Upper lobe of left lung (tissue), 6 donors: Measurements from ENCODE around the gene CSF1R. TPM values are rescaled to one million over a fixed set of nuclear protein-coding genes. Genes with fewer than 3 reads are reported as not detected.

Experiments used
- ATAC-seq, 2 donors: fragments of 200-7000 bp; cut with Tn5 transposase; one replicate each; pipeline ENCODE4 v1.9.1; 2022; ENCODE audit warnings: mild to moderate bottlenecking in 2 of 2, moderate library complexity in 2 of 2; ENCODE audit not compliant: low FRiP score in 2 of 2
- DNase-seq, 2 donors: peaks; one replicate each; pipeline ENCODE4 v3.0.0-alpha.2; 2019 to 2020
- H3K27ac ChIP-seq, 4 donors: fragments of 200-600 bp; sonication (generic); one replicate each; pipeline ENCODE4 v1.5.1; 2016 to 2019
- H3K27me3 ChIP-seq, 4 donors: fragments of 200-600 bp; sonication (generic); one replicate each; pipeline ENCODE4 v1.5.1; 2017 to 2019
- H3K36me3 ChIP-seq, 4 donors: fragments of 200-600 bp; sonication (generic); one replicate each; pipeline ENCODE4 v1.5.1; 2016 to 2019
- H3K4me1 ChIP-seq, 4 donors: fragments of 200-600 bp; sonication (generic); one replicate each; pipeline ENCODE4 v1.5.1; 2018 to 2019
- H3K4me3 ChIP-seq, 4 donors: fragments of 200-600 bp; sonication (generic); one replicate each; pipeline ENCODE4 v1.5.1; 2017 to 2019; ENCODE audit warnings: mild to moderate bottlenecking in 2 of 4, moderate library complexity in 1 of 4
- H3K9me3 ChIP-seq, 4 donors: fragments of 200-600 bp; sonication (generic); one replicate each; pipeline ENCODE4 v1.5.1; 2018 to 2019
- EP300 ChIP-seq, 4 donors: sonication (generic); formaldehyde crosslinking; IDR thresholded peaks; one replicate each; pipeline ENCODE4 v1.5.1; 2017; ENCODE audit warnings: antibody characterized with exemption in 4 of 4, control low read depth in 2 of 4
- POLR2A ChIP-seq, 4 donors: fragments of 450-650 bp; IDR thresholded peaks; one replicate each; pipeline ENCODE4 v1.5.1; 2016 to 2017; ENCODE audit warnings: antibody characterized with exemption in 4 of 4, mild to moderate bottlenecking in 2 of 4
- POLR2AphosphoS5 ChIP-seq, 2 donors: sonication (generic); formaldehyde crosslinking; IDR thresholded peaks; one replicate each; pipeline ENCODE4 v1.5.1; 2017; ENCODE audit warnings: antibody characterized with exemption in 2 of 2
- WGBS, 2 donors: methylation state at CpG; one replicate each; pipeline ENCODE4 v1.1.5; 2017 to 2018; 5-methylcytosine and 5-hydroxymethylcytosine counted together
- total RNA-seq, 6 donors: library from RNA; depleted of rRNA in 4 of 6; stranded (reverse); fragments of >200 nt in 4 of 6; gene quantifications; one replicate each; pipeline versions ENCODE4 v1.1.0 to v1.2.1, GENCODE V29; 2016 to 2021
- TF ChIP-seq, protein P1 (sequence below), 6 experiments: fragments of 450-650 bp in 4 of 6; fragments of 200-600 bp in 2 of 6; sonication (generic) in 2 of 6; IDR thresholded peaks; one replicate each; pipeline ENCODE4 v1.5.1; 2016 to 2019; ENCODE audit warnings: antibody characterized with exemption in 6 of 6
- donor health status: DM: no; HTN: no; CAD: no; lungs with moderate emphysema.
- donor health status: DM: no; HTN: yes; CAD: no; lungs with severe emphysema.

Gene CSF1R
- total RNA-seq, 6 donors from 2014 or later, result 13.9 to 101 (median 57.9) TPM

DNA sequence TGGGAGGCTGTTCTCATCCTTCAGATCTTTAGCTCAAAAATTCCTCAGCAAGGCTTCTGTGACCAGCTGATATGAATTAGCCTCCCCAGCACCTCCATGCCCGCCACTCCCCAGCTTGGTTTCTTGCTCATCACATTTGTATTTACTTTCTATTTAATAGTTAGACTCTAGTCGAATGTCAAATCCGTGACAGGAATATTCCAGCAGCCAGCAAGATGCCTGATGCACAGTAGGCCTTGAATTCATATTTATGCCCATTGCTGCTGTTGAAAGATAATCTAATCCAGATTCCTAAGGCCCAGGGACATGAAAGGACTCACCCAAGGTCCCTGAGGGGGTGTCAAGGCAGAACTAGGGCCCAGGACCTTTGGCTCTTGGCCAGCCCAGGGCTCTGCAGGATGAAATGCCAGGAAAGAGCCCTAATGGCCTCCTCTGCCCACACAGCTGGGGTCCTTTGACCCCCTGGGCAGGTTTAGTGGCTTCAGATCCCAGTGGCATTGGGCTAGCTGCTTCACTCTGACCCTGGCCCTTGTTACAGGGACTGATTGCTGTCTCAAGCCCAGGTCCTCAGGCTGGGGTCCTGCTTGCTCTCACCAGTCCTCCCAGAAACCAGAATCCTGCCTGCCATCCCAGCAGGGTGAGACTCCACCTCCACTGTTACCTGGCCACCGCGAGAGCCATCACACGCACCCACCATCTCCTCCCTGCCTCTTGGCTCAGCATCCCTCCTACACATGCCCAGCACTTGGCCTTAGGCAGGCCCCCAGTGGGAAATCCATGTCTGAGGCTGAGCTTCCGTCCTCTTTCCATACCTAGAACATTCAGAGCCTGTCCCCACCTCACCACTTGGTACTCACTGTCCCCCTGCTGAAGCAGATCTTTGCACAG lies 7.3 kb downstream of the CSF1R start:
- ATAC-seq (no peak), DNase-seq (no peak)
- WGBS, 2 donors, result 91 to 92% methylated on average over 7 of the region's 7 CpGs
- Histone ChIP-seq H3K27ac (no peak overlapping the region), H3K4me3 (no peak overlapping the region), H3K4me1 (peaks cover 5 to 17% (median 6%) of the 10 kb centered on the region in 4 donors), H3K27me3 (no peaks in the 10 kb centered on the region), H3K9me3 (no peaks in the 10 kb centered on the region), H3K36me3 (no peaks in the 10 kb centered on the region)
- TF ChIP-seq, protein P1, sequence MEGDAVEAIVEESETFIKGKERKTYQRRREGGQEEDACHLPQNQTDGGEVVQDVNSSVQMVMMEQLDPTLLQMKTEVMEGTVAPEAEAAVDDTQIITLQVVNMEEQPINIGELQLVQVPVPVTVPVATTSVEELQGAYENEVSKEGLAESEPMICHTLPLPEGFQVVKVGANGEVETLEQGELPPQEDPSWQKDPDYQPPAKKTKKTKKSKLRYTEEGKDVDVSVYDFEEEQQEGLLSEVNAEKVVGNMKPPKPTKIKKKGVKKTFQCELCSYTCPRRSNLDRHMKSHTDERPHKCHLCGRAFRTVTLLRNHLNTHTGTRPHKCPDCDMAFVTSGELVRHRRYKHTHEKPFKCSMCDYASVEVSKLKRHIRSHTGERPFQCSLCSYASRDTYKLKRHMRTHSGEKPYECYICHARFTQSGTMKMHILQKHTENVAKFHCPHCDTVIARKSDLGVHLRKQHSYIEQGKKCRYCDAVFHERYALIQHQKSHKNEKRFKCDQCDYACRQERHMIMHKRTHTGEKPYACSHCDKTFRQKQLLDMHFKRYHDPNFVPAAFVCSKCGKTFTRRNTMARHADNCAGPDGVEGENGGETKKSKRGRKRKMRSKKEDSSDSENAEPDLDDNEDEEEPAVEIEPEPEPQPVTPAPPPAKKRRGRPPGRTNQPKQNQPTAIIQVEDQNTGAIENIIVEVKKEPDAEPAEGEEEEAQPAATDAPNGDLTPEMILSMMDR (IDR thresholded peaks at IDR 0.05), result no peak
- no peak for TF ChIP-seq EP300 (IDR thresholded peaks at IDR 0.05)
- TF ChIP-seq POLR2A (IDR thresholded peaks at IDR 0.05), result no peak
- TF ChIP-seq POLR2AphosphoS5 (IDR thresholded peaks at IDR 0.05), result no peak

- Histone ChIP-seq H3K9me3 (no peaks in the 10 kb centered on the region), H3K4me1 (peaks cover 5 to 17% (median 6%) of the 10 kb centered on the region in 4 donors), H3K27me3 (no peaks in the 10 kb centered on the region), H3K27ac (no peak overlapping the region), H3K36me3 (no peaks in the 10 kb centered on the region), H3K4me3 (no peak overlapping the region)
- DNase-seq, result no peak
- WGBS, 2 donors, result 87 to 94% methylated on average over 6 to 8 of the region's 8 CpGs
- no peak for ATAC-seq
- TF ChIP-seq, protein P1 (IDR thresholded peaks at IDR 0.05), result no peak
- TF ChIP-seq POLR2AphosphoS5 (IDR thresholded peaks at IDR 0.05) (no peak), POLR2A (IDR thresholded peaks at IDR 0.05) (no peak), EP300 (IDR thresholded peaks at IDR 0.05) (no peak)
Measured at GRCh38 chr5:150077996-150078801, 8.2 kb downstream of the CSF1R start.

DNA sequence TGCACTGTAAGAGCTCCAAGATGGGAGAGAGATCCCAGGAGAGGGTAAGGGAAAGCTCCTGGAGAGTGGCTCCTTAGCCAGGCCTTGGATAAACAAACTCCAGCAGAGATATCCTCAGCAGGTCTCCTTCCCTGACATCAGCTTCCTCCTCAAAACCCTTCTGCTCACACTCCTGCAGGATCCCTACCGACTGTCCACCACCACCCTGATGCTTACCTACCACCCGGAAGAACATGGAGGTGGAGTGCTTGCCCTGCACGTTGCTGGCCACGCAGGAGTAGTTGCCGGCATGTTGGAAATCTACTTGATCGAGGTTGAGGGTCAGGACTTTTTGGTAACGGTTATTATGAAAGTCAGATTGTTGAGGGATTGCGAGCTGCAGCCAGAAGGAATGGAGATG lies 9.3 kb downstream of the CSF1R start:
- no peak overlapping the region for H3K27ac ChIP-seq
- H3K4me3 ChIP-seq, result no peak overlapping the region
- peaks cover 0 to 7% (median 4%) of the 10 kb centered on the region in 4 donors for H3K4me1 ChIP-seq
- ATAC-seq, result no peak
- TF ChIP-seq, protein P1 (IDR thresholded peaks at IDR 0.05), result no peak
- TF ChIP-seq EP300 (IDR thresholded peaks at IDR 0.05) (no peak), POLR2A (IDR thresholded peaks at IDR 0.05) (no peak), POLR2AphosphoS5 (IDR thresholded peaks at IDR 0.05) (no peak)
- H3K9me3 ChIP-seq, result no peaks in the 10 kb centered on the region
- no peaks in the 10 kb centered on the region for H3K36me3 ChIP-seq
- DNase-seq, result no peak
- no peaks in the 10 kb centered on the region for H3K27me3 ChIP-seq
- 76 to 78% methylated on average over 8 of the region's 8 CpGs for WGBS, 2 donors

DNA sequence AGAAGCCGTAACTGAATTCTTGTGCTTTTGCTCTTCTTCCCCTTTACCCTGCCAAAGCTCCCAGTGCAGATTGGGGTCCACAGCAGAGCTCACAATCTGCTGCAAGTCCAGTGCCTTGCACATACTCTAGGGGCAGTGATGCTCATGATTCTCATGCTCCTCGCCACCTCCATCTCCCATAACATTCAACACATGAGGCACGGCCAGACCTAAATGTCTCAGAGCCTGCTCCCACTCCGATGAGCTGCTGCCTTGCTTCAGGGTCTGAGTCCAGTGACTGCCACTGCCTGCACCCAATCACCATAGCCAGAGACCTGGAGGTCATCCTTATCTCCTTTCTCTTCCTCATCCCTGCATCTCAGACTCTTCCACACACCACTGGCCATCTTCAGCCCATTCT lies 10.5 kb downstream of the CSF1R start:
- DNase-seq (peak in 1 of 2 donors; percentile 8), ATAC-seq (no peak)
- Histone ChIP-seq H3K36me3 (no peaks in the 10 kb centered on the region), H3K27ac (no peak overlapping the region), H3K4me1 (no peaks in the 10 kb centered on the region), H3K27me3 (no peaks in the 10 kb centered on the region), H3K4me3 (no peak overlapping the region), H3K9me3 (no peaks in the 10 kb centered on the region)
- WGBS, 2 donors, result 82 to 89% methylated on average over 4 of the region's 4 CpGs
- TF ChIP-seq, protein P1 (IDR thresholded peaks at IDR 0.05), result no peak
- no peak for TF ChIP-seq POLR2AphosphoS5 (IDR thresholded peaks at IDR 0.05)
- no peak for TF ChIP-seq POLR2A (IDR thresholded peaks at IDR 0.05)
- no peak for TF ChIP-seq EP300 (IDR thresholded peaks at IDR 0.05)
